GM19328 (cell line): ENCODE data around the gene RHEB.

Experiments
- ATAC-seq: cut with Tn5 transposase; IDR thresholded peaks from one replicate; pipeline ENCODE4 v1.9.1; 2021; ENCODE audit warnings: mild to moderate bottlenecking, moderate library complexity; ENCODE audit not compliant: unreplicated experiment

The RHEB gene

GRCh38 chr7:151452680-151453325 lies 66.9 kb downstream of the RHEB start:
- ATAC-seq: no peak

- ATAC-seq: no peak
These were observed 67.8 kb downstream of the RHEB start for GRCh38 chr7:151451626-151452571.

DNA sequence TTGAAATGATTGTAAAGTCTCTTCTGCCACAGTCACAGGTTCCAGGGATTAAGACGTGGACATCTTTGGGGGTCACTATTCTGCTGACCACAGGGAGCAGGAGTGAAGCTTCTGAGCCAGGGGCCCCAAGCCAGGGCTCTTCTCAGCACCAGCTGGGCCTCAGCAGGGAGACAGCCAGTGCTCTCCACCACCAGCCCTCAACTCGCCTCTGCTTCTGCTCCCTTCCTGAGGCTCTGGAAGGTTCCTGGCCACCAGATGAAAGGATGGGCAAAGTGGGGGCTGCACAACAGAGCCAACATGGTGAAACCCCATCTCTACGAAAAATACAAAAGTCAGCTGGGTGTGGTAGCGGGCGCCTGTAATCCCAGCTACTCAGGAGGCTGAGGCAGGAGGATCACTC lies 68.5 kb downstream of the RHEB start:
- no peak for ATAC-seq

DNA sequence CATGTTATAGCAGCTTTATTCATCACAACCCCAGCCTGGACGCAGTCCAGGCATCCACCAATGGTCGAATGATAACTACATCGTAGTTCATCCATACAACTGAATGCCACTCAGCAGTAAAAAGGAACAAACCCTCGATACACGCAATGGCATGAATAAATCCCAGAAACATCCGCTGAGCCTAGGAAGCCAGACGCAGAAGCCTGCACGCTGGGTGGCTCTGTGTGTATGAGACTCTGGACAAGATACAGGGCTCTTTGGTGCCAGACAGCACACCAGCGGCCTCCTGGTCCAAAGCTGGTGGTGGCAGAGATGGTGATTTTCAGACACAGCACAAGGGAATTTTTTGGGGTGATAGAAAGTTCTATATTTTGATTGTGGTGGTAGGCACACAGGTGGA lies 69.7 kb downstream of the RHEB start:
- no peak for ATAC-seq

DNA sequence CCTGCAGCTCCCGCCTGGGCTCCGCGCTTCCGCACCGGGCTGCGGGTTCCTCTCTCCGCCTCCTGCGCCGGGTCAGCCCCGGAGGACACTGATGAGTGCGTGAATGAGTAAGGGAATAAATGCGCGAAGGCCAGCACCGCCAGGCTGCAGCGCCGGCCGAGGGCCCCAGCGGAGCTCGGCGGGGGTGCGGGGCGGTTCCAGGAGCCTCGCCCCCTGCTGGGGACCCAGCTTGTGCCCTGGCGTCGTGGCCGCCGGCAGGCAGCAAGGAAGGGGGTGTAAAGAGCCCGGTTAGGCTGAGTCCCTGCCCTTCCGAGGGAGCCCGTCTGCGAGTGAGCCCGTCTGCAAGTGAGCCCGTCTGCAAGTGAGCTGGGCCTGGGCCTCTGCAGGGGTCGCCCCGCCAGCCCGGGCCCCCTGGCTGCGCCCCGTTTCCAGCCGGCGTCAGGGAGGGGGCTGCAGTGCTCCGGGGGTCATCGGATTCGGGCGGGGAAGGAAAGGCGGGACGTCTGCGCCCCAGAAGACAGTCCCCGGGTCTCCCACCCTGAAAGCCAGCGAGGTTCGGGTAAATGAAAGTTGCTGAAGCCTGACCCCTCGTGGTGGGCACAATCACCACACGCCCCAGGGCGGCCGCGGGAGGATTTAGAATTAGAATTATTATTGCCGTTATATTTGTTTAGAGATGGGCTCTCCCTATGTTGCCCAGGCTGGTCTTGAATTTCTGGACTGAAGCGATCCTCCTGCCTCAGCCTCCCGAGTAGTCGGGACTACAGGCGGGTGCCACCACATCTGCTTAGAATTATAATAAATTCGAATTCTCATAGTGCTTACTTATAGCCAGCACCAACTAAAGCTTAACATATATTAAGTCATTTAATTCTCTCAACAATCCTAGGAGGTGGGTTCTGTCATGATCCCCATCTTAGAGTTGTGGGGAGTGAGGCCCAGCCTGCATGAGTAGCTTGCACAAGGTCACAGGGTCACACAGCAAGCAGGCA lies 71.1 kb downstream of the RHEB start:
- no peak for ATAC-seq

GRCh38 chr7:151447901-151448260 lies 71.8 kb downstream of the RHEB start:
- no peak for ATAC-seq

GRCh38 chr7:151447312-151447711 lies 72.4 kb downstream of the RHEB start:
- no peak for ATAC-seq

- no peak for ATAC-seq
These were observed 73.3 kb downstream of the RHEB start for GRCh38 chr7:151446412-151446811.

DNA sequence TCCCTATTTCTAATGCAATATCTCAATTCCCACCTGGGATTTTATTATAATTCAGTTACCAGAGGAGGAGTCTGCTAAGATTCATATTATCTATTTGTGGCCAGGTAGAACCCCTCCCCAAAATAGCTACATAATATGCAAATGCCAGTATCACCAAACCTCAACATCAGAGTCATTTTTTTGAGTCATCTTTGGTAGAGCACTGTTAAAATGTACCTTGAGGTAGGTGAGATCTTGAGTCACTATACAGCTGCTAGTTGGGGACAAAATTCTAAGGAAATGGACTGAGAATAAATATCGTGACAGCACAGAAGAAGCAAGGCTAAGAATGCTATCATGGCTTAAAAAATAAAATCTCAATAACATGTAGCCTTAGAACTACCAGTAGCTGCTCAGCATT lies 75.1 kb downstream of the RHEB start:
- no peak for ATAC-seq

DNA sequence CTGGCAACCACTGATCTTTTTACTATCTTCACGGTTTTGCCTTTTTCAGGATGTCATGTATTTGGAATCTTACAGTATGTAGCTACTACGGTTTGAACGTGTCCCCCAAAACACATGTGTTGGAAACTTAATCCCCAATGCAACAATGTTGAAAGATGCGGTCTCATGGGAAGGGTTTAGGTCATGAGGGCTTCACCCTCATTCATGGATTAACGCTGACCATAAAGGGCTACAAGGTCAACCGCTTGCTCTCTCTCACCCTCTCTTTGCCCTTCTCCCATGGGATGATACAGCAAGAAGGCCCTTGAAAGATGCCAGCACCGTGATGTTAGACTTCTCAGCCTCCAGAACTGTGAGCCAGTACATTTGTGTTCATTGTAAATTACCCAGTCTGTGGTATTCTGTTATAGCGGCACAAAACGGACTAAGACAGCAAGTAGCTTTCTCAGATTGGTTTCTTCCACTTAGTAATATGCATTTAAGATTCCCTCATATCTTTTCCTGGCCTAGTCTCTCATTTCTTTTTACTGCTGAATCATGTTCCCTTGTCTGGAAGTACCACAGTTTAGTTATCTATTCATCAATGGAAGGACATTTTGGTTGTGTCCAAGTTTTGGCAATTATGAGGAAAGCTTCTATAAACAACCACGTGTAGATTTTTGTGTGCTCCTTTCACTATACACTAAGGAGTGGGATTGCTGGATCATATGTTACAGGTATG lies 76.8 kb downstream of the RHEB start:
- no peak for ATAC-seq

DNA sequence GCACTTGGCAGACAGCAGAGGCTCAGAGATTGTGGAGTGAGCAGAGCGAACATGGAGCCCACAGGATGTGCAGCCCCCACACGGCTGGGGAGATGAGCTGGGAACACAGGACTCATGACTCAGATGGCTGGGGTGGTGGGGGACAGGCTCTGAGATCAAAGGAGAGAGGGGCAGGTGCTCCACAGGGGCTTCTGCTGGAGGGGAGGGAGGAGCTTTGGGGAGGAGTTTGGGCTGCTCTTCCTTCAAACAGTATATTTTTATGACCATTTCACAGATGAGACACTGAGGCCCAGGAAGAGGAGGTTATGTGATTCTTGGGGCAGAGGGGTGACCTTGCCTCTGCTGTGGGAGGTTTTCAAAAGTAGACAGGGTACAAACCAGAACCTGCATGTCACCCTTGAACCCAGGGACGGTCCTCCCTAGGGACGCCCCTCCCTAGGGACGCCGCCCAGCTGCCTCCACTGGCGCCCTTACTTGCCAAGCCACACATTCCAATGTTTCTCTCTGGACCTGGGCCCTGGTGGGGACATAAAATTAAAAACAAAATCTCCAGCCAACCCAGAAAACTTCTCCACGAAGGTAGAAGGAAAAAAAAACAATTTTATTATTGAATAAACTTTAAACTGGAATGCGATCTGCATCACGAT lies 78.8 kb downstream of the RHEB start:
- no peak for ATAC-seq

GRCh38 chr7:151439855-151440798 lies 79.6 kb downstream of the RHEB start, which contains the start of gene CRYGN:
Gene CRYGN (minus strand): TSS chr7:151440141. CDS start chr7:151439917, 224 bp downstream.
- no peak for ATAC-seq

DNA sequence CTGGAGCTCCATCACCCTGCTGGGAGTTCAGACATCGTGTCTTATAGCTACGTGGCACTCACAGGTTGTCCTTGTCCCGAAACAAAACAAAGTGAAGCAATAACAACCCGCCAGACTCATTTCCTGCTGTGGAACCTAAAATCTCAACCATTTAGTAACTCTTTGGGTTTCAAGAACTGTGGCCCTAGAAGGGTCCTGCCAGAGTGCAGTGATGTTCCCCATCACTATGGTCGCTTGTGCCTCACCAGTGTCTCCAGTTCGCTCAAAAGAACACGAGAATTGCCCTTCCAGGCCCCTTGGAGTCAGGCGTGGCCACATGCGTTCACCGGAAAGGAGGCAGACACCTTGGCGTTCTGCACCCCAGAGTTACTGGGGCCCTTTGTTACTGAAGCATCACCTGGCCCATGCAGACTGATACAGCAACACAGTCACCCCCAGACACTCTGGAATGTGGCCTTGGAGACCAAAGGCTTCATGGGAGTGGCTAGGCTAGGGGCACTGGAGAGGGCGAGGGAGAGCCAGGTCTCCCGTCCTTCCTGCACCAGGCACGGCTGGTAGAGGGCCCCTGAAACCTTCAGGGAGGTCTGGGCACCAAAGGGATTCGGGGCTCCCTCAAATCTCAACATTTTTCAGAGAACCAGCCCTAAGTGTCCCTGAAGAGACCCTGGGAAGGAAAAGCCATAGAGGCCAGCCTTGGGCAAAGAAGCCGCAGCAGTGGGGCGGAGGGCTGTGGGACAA lies 80.7 kb downstream of the RHEB start:
- no peak for ATAC-seq

- no peak for ATAC-seq
These were observed 81.7 kb downstream of the RHEB start for GRCh38 chr7:151437866-151438516.

- ATAC-seq: no peak
These were observed 82.5 kb downstream of the RHEB start for GRCh38 chr7:151437159-151437553.

GRCh38 chr7:151436446-151437158 lies 83.1 kb downstream of the RHEB start:
- ATAC-seq: no peak

DNA sequence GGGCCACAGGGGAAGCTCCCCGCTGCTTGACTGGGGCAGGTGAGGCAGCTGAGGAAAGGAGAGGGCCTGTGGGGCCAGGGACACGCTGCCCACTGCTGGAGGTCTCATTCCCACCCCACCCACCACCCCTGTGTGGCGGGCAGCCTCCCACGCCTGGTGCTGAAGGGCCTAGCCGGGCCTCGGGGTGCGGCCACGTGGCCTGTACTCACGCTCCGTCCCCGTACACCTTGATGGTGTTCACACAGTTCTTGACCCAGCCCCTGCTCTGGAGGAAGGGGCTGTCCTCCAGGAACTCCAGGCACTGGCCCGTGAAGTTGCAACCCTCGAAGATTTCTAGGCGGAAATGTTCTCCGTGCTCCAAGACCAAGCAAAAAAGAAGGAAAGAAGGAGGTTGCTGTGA lies 83.7 kb downstream of the RHEB start:
- no peak for ATAC-seq
